ENCODE measurements around the gene LYRM1. TPM values are rescaled to one million over a fixed set of nuclear protein-coding genes. Genes with fewer than 3 reads are reported as not detected.
A peak's percentile ranks its signal among the peaks of the same experiment; 100 is the strongest.

Gene LYRM1
- polyA plus RNA-seq, 2 of the 4 experiments (the other 2 are of a cell fraction) = 38.6 to 44.0 TPM

DNA sequence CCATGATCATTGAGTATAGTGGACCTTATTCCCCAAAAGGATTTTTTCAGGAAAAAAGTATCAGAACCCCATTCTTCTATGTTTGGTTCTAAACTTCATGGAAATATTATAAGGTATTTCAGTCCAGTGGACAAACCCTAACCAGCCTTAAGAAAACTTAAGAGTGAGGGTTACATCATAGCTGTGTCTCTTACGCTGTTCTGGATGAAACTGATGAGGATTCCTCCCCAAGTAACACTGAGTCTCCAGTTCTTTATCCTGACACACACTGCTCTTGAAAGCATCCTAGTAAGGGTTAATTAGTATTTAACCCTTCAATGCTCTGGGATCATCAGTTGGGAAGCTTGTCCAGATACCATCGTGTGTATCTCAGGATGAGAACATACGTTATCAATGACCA is 5.0 kb downstream of the LYRM1 start:
- Histone ChIP-seq H3K27ac (peak overlapping the region; percentile 70 to 77), H3K4me3 (no peak overlapping the region), H3K4me1 (peaks cover 66% of the 10 kb centered on the region), H3K4me2 (peak overlapping the region; percentile 70), H3K9me3 (no peaks in the 10 kb centered on the region)
- POLR2A ChIA-PET = no interaction called here
- FAIRE-seq (no peak), ATAC-seq (no peak), DNase-seq (ENCODE audit: low read depth in 1 of 2, low spot score in 1 of 2) (no peak)
- 72% methylated on average over 3 of the region's 3 CpGs for WGBS (ENCODE audit: missing lambda C conversion rate)
- TF ChIP-seq, protein P1, sequence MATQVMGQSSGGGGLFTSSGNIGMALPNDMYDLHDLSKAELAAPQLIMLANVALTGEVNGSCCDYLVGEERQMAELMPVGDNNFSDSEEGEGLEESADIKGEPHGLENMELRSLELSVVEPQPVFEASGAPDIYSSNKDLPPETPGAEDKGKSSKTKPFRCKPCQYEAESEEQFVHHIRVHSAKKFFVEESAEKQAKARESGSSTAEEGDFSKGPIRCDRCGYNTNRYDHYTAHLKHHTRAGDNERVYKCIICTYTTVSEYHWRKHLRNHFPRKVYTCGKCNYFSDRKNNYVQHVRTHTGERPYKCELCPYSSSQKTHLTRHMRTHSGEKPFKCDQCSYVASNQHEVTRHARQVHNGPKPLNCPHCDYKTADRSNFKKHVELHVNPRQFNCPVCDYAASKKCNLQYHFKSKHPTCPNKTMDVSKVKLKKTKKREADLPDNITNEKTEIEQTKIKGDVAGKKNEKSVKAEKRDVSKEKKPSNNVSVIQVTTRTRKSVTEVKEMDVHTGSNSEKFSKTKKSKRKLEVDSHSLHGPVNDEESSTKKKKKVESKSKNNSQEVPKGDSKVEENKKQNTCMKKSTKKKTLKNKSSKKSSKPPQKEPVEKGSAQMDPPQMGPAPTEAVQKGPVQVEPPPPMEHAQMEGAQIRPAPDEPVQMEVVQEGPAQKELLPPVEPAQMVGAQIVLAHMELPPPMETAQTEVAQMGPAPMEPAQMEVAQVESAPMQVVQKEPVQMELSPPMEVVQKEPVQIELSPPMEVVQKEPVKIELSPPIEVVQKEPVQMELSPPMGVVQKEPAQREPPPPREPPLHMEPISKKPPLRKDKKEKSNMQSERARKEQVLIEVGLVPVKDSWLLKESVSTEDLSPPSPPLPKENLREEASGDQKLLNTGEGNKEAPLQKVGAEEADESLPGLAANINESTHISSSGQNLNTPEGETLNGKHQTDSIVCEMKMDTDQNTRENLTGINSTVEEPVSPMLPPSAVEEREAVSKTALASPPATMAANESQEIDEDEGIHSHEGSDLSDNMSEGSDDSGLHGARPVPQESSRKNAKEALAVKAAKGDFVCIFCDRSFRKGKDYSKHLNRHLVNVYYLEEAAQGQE (IDR thresholded peaks at IDR 0.05) = no peak
- CTCF ChIA-PET = interaction anchor here (0.7 kb wide), 1 partner anchor 178 kb away, joined by 3 read pairs; no protein-coding TSS in a partner anchor

DNA sequence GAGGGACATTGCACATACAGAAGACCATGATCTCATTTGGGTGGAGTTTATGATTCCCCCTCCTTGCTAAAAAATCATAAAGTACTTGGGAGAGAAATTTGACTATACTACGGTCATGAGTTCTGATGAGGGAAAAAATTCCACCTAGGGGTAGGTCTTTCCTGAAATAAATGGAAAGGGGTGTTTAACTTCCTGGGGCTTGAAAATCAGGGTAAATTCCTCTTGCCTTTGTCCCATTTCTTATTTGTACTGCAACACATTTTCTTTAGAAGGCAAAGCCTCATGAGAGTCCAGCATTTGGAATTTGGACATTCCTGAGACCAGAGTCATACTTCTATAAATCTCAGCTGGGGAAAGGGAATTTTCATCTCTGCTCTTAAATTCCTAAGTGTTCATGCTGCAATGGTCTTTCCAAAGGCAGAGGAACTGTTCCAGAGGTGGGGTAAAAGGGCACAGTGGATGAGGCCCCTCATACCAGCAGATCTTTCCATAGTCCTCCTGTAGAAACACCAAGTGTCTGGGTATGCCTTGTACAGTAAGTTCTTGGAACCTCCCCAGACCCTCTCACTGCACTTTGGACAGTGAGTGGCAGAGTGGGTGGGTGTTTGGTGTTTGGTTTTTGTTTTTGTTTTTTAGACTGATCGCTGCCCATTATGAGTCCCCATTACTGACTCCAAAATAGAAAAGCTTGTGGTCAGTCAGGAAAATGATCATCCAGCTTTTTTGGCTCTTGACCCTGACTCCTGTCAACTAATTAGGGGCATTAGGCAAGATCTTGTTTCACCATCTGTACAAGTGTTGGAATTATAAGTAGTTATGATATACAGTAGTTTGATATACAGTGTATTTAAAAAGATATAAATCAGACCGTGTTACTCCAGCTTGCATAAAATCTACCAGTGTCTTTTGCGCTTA is 6.0 kb downstream of the LYRM1 start:
- no peaks in the 10 kb centered on the region for H3K9me3 ChIP-seq
- POLR2A ChIA-PET = no interaction called here
- ATAC-seq = peak; percentile 57 to 63; a peak in 5 of 6 replicates
- H3K4me3 ChIP-seq = no peak overlapping the region; the same call in 2 of the 3 replicates
- FAIRE-seq = no peak
- H3K4me2 ChIP-seq = peak overlapping the region; percentile 70
- TF ChIP-seq CHD4 (IDR thresholded peaks at IDR 0.05; ENCODE audit: borderline replicate concordance) (no peak), NFE2L2 (conservative IDR thresholded peaks at IDR 0.05; ENCODE audit: low read length) (no peak), FOSL2 (IDR thresholded peaks at IDR 0.05) (no peak), FOSL2 (CRISPR knock-in tag; IDR thresholded peaks at IDR 0.05) (peak; percentile 46; the same call in 1 of the 2 replicates), HOXA7 (CRISPR knock-in tag; IDR thresholded peaks at IDR 0.05) (no peak), JUN (IDR thresholded peaks at IDR 0.05) (peak in 1 of 2 experiments; percentile 36; a peak in 1 of 5 replicates)
- WGBS (ENCODE audit: missing lambda C conversion rate) = 61% methylated on average over 4 of the region's 4 CpGs
- CTCF ChIA-PET = interaction anchor here (0.6 to 2.0 kb wide), 3 partner anchors 57 to 388 kb away, joined by 3 to 7 read pairs (median 3); no protein-coding TSS in a partner anchor
- peaks cover 76% of the 10 kb centered on the region for H3K4me1 ChIP-seq
- H3K27ac ChIP-seq = peak overlapping the region; percentile 70 to 77
- DNase-seq (ENCODE audit: low read depth in 1 of 2, low spot score in 1 of 2) = peak in 1 of 2 experiments; percentile 36

DNA sequence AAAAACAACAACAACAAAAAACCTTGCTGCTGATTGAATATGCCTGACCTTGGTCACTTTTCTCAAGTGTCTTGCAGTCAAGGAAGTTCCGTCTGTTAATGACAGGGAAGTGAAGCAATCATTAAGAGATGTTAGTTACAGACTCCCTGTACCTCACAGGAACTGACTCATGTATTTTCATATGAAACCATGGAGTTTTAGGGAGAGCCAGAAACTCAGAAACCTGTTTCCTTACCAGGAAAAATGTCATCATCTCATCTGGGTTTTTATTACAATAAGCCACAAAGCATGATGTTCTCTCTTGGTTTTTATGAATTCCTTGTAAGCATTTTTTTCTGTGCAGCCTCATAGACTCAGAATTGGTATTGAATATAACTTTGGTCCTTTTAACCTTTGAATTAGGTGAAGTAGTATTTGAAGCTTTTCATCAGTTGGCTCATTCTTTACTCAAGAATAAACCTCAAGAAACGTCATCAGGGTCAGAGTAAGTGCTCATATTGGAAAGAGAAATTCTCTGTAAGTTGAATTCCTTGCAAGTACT is 10.3 kb downstream of the LYRM1 start:
- H3K9me3 ChIP-seq = no peaks in the 10 kb centered on the region
- ATAC-seq = peak; percentile 52 to 71; a peak in 5 of 6 replicates
- peak overlapping the region; percentile 61 for H3K4me2 ChIP-seq
- no peak overlapping the region for H3K4me3 ChIP-seq
- ChIA-PET POLR2A (interaction anchor here (0.6 to 1.2 kb wide), 2 partner anchors 9 to 11 kb away, joined by 3 to 4 read pairs; partner anchors contain the start of genes DCUN1D3 and LYRM1), CTCF (interaction anchor here (0.6 to 3.2 kb wide), 3 partner anchors 27 to 246 kb away, joined by 3 to 10 read pairs (median 4); no protein-coding TSS in a partner anchor)
- 28% methylated on average over 2 of the region's 2 CpGs for WGBS (ENCODE audit: missing lambda C conversion rate)
- peak; percentile 36 for FAIRE-seq
- DNase-seq (ENCODE audit: low read depth in 1 of 2, low spot score in 1 of 2) = peak in 1 of 2 experiments; percentile 57
- TF ChIP-seq EP300 (IDR thresholded peaks at IDR 0.05) = no peak
- TF ChIP-seq CBX2 (IDR thresholded peaks at IDR 0.05; ENCODE audit: borderline replicate concordance, low read depth) = no peak
- TF ChIP-seq NPAS2 (CRISPR knock-in tag; IDR thresholded peaks at IDR 0.05; ENCODE audit: borderline replicate concordance) = no peak
- peak; percentile 52 to 59; a peak in 3 of 4 replicates for TF ChIP-seq CEBPB (IDR thresholded peaks at IDR 0.05)
- no peak for TF ChIP-seq FOSL2 (IDR thresholded peaks at IDR 0.05)
- peak; percentile 48; the same call in 1 of the 2 replicates for TF ChIP-seq FOSL2 (CRISPR knock-in tag; IDR thresholded peaks at IDR 0.05)
- no peak for TF ChIP-seq NFE2L2 (conservative IDR thresholded peaks at IDR 0.05; ENCODE audit: low read length)
- TF ChIP-seq SMC3 (IDR thresholded peaks at IDR 0.05) = no peak
- TF ChIP-seq, protein P2, sequence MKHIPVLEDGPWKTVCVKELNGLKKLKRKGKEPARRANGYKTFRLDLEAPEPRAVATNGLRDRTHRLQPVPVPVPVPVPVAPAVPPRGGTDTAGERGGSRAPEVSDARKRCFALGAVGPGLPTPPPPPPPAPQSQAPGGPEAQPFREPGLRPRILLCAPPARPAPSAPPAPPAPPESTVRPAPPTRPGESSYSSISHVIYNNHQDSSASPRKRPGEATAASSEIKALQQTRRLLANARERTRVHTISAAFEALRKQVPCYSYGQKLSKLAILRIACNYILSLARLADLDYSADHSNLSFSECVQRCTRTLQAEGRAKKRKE (CRISPR knock-in tag; IDR thresholded peaks at IDR 0.05; ENCODE audit: low read depth) = no peak
- TF ChIP-seq MAFK (IDR thresholded peaks at IDR 0.05; ENCODE audit: partially characterized antibody) = peak; percentile 3
- TF ChIP-seq FOXS1 (CRISPR knock-in tag; IDR thresholded peaks at IDR 0.05) = no peak
- no peak for TF ChIP-seq CBX8 (IDR thresholded peaks at IDR 0.05)
- no peak for TF ChIP-seq FOSB (CRISPR knock-in tag; IDR thresholded peaks at IDR 0.05)
- TF ChIP-seq RAD21 (conservative IDR thresholded peaks at IDR 0.05 in 1 of 2, IDR thresholded peaks at IDR 0.05 in 1 of 2) = no peak
- TF ChIP-seq, protein P3, sequence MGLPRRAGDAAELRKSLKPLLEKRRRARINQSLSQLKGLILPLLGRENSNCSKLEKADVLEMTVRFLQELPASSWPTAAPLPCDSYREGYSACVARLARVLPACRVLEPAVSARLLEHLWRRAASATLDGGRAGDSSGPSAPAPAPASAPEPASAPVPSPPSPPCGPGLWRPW (IDR thresholded peaks at IDR 0.05) = no peak
- no peak for TF ChIP-seq RFX5 (IDR thresholded peaks at IDR 0.05)
- TF ChIP-seq NR3C1 (IDR thresholded peaks at IDR 0.05) = no peak
- TF ChIP-seq CHD4 (IDR thresholded peaks at IDR 0.05; ENCODE audit: borderline replicate concordance) = no peak
- no peak for TF ChIP-seq JUNB (IDR thresholded peaks at IDR 0.05)
- peaks cover 45% of the 10 kb centered on the region for H3K4me1 ChIP-seq
- peak overlapping the region; percentile 67 to 71 for H3K27ac ChIP-seq
